ENCODE measurements around the gene A3GALT2.
"Not testable (repeated sequence)": the region's sequence is repeated elsewhere in the genome, so short reads cannot be mapped to it uniquely, and the experiment has no call there.

A3GALT2 gene

DNA sequence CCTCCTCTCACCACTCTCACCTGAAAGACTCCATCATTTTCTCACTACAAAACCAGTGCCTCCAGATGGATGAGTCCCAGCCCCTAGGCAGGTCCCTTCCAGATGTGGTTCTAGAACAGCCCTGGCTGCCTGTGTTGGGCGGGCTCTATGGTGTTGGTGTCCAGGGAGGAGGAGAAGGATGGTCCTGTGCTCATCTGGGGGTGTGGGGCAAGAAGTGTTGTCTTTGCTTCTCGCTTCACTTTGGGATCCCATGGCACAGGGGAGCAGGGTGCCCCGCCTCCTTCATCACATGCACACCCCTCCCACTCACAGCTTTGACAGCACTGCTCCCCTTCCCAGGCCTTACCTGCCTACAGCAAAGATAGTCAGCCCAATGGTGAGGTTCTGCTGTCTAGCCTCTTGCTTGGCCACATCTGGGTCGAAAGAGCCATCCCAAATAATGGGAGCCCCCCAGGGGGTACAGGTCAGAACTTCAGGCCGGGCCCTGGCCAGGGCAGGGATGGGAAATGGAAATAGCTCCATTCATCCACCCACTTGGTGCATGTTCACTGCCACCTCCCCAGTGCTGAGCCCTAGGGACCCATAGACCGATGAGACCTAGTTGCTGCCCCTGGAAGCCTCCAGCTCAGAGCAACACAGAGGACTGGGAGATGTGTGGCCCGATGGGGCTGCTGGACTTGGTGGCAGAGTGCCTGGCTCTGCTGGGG, 9.0 kb downstream of the A3GALT2 start:
- no peak for FAIRE-seq

DNA sequence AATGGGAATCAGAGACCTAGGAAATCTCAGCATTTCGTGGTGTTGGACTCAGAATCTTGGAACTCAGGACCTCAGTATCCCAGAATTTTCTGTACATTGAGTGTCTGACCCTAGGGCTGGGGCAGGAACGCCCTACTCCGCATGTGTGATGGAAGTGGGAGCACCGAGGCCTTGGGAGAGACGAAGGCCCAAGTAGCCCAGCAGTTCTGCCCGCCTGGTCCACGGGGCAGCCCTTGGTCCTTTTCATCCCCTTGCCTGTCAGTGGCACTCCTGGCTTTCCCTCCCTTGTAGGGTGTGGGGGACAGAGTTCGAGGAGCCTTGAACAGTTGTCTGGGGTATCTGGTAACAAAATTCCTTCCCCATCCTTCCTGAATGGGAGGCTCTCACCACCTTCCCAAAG, 10.2 kb downstream of the A3GALT2 start:
- no peak for FAIRE-seq

DNA sequence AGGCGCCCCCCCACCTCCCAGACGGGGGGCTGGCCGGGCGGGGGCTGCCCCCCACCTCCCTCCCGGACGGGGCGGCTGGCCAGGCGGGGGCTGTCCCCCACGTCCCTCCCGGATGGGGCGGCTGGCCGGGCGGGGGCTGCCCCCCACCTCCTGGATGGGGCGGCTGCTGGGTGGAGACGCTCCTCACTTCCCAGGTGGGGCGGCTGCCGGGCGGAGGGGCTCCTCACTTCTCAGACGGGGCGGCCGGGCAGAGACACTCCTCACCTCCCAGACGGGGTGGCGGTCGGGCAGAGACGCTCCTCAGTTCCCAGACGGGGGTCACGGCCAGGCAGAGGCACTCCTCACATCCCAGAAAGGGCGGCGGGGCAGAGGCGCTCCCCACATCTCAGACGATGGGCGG, 11.5 kb downstream of the A3GALT2 start:
- FAIRE-seq = not testable (repeated sequence)

DNA sequence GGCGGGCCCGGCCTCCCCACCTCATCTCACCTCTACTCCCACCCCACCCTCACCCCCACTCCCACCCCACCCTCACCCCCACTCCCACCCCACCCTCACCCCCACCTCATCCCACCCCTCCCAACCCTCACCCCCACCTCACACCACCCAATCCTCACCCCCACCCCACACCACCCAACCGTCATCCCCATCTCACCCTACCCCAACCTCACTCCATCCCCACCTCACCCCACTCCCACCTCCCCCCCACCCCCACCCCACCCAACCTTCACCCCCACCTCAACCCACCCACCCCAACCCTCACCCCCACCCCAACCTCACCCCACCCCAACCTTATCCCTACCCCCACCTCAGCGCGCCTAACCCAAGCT, 13.4 kb downstream of the A3GALT2 start:
- FAIRE-seq = no peak

DNA sequence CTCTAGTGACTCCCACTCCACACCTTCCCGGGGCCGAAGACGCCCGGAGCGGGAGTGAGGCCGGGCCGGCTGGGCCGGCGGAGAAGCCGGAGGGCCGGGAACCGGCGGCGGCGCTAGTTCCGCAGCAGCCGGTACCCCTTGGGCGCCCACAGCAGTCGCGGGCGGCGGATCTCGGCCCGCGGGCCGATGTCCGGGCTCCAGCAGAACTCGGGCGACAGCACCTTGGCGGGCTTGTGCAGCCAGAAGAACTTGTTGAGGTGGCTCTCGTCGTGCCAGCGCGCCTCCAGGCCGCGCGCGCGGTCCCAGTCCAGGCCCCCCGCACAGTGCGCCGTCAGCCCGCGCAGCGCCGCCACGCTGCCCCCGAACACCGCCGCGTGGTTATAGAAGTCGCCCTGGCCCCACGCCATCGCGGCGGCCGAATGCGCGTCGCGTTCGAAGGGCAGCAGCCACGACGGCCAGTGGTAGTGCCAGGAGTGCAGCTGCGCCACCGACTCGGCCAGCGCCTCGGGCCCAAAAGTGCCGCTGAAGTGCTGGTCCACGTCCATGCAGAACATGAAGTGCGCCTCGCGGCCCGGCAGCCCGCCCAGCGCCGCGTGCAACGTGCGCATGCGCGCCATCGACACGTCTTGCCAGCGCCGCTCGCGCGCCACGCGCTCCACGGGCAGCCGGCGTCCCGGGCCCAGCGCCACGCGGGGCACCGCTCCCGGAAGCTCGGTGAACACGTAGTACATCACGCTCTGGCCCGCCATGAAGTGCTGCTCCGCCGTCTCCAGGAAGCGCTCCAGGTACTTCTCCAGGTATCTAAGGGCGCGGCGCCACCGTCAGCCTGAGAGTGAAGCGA, 14.0 kb downstream of the A3GALT2 start:
- no peak for FAIRE-seq

DNA sequence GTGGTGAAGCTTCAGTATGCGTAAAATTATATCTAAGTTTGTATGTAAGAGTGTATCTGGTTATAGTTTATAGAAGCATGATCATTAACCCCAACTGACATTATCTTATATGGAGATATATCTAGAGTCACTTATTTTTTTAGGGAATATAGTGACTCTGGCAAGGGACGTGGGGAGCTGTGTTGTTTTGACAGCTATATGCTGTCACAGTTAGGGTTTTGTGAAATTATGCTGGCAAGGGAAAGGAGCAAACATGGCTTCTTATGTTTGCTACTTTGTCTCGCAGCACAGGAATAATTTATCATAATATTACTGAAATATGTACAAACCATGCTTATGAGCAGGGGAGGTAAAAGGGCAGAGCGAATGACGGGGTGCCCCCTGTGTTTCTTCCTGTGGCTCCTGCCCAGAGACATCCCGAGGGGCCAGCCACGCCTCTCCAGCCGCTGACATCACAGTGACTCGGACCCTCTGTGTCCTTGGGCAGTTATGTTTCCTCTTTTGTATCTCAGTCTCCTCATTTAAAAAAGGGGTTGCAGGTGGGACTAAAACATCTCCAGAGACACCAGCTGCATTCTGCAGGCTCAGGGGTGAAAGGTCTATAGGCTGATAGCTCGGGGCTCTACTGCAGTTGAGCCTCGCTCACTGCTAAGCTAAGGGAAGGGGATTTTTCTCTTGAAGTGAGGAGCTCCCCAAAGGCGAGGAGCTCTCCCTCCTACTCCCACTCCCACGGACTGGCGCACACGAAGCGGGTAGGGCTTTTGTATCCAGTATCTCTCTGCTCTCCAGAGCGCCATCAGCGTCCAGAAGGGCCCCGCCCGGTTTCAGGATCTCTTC, 14.9 kb downstream of the A3GALT2 start:
- no peak for FAIRE-seq

DNA sequence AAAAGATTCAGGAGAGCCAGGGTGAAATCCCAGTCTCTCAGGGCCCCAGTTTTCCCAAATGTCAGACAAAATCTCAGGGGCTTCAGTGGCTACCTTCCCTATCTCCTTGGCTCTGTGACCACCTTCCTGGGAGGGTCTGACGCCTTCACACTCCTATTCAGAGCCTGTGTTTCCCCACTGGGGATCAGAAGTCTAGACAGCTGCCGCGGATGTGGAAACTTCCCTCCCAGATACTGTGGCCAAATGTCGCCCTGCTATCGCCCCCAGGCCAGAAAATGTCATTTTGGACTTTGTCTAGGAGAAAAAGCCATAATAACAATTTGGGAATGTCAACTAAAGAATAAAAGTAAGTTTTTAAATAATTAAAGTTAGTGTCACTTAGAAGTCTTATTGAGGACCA, 15.9 kb downstream of the A3GALT2 start:
- no peak for FAIRE-seq

DNA sequence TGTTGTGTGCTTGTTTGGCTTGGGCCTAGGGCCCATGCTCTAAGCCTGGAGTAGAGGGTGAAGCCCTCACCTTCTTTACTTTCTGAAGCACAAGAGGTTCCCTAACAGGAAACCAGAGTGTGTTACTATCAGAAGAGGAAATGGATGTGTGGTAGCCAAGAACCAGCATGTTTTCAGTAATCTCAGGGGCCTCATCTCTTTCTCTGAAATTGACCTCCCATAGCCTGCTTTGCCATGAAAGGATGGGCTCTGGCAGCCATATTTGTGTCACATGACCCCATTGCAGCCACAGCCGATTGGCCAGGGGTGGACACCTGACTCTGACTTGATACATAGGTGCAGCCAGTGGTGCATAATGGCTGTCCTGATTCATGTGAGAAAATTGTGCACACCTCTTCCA, 18.6 kb downstream of the A3GALT2 start:
- FAIRE-seq = no peak

DNA sequence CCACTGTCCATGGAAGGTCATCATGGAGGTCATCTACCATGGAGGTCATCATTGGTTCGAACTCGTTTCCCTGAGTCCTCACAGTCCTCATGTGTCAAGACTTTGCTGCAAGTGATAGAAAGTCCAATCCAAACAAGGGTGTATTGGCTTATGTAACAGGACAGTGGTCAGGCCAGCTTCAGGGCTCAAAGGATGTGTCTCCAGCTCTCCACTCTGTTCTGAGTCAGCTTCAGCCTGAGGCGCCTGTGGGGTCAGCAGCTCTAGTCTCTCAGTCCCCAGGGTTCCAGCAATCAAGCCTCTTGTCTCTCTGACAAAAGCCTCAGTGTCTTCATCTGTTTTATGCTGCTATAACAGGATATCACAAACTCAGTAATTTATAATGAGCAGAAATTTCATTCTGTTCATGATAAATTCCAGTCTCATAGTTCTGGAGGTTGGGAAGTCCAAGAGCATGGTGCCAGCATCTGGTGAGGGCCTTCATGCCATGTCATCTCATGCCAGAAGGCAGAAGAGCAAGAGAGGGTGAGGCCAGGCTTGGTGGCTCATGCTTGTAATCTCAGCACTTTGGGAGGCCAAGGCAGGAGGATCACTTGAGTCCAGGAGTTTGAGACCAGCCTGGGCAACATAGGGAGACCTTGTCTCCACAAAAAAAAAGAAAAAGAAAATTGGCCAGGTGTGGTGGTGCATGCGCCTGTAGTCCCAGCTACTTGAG, 19.5 kb downstream of the A3GALT2 start:
- no peak for FAIRE-seq

DNA sequence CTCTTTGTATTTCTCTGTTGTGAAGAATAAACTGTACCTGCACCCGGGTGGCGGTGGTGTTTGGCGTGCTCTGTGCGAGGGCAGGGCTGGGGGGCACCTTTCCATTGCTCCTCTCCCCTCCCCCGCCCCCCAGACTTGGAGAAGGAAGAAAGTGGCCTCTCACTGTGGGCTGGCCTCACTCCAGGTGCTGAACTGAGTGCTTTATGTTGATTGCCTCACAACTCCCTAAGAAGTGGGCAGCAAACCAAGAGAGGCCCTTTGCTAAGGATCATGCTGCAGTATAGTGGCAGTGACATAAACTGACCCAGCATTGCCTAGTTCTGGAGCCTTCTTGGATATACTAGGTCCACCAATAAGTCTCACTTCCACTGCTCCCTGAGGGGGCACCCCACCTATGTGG, 20.2 kb downstream of the A3GALT2 start:
- FAIRE-seq = no peak

DNA sequence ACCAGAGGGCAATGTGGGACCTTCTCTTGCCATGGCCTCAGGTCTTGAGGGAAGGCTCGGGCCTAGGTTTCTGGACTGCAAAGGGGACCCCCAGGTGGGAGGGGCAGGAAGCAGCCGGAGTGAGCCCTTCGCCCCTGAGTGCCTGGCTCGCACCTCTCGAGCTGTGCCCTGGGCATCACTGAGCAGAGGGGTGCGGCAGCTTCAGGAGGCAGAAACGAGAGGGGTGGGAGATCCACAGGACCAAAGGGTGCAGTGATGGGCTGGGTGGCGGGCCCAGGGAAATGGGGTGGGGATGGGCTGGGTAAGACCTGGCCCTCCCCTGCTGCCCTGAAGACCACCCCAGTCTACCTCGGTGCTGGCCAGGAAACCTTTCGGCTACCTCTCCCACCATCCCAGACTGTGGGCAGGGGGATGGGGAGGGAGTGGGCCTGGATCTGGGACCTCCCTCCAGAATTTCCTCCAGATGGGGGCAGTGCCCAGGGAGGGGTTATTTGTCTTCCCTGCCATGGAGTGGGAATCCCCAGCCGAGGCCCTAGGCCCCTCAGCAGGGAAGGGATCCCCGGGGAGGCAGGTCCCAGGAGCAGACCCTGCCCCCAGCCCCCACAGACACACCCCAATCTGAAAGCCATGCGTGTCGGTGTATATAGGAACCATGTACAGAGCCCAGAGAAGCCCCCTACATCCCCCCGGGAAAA, 21.3 kb downstream of the A3GALT2 start:
- FAIRE-seq = no peak

DNA sequence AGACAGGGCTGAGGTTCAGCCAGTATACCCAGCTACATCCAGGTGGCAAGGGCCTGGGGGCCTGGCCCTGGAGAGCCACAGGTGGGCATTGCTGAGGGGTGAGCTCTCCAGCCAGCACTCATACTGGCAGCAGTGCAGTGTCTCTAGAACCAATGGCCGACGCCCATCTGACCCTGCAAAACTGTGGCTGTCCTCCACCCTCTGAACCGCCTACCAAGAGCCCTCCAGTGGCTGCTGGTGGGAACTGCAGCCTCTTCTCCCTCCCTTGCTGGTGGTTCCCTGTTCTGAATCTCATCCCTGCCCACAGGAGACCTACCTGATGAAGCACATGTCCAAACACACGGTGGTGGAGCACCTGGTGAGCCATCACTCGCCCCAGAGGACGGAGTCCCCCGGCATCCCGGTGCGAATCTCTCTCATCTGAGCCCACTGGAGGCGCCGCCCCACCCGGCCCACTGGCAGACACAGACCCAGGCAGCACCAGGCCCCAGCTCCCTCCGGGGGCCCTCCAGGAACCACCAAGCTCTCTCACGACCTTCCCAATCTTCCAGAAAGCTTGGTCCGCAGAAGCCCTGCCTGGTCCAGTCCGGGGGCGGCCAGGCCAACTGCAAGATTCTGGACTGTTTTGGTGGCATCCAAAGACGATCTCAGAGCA, 22.1 kb downstream of the A3GALT2 start:
- no peak for FAIRE-seq

DNA sequence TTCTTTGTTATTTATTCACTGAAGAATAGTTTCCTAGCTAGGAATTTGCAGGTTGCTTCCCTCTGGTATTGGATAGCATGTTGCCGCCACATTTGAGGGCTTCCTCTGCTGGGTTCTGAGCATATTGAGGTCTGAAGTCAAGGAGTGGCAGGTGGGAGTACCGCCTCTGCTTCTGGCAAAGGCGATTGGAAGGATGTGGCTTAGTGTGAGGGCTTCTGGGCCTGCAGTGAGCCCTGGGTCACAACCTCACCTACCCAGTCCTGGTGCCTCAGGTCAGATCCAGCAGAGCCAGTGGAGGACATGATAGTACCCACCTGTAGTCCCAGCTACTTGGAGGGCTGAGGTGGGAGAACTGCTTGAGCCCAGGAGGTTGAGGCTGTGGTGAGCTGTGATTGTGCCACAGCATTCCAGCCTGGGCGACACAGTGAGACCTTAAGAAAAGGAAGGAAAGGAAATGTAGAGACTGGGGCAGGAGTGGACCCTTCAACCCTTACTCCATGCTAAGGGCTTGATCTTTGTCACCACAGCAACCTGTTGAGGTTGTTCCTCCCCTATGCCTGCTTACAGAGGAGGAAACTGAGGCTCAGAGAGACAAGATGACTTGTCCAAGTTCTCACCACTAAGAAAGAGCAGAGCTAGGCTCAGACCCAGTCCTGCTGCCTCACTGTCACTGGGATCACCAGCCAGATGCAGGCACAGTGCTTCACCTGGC, 22.8 kb downstream of the A3GALT2 start:
- no peak for FAIRE-seq

DNA sequence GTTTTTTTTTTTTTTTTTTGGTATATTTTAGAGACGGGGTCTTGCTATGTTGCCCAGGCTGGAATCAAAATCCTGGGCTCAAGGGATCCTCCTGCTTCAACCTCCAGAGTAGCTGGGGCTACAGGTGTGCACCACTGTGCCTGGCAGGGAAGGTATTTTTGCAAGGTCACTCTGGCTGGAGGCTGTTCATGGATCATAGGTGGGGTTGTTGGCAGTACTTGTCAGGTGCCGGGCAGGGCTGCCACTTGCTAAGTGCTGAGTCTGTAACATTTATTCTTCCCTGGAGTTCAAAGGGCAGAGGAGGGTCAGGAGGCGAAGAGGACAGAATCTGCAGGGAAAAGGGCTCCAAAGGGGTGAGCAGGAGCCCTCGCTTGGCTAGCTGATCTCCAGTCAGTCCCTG, 24.1 kb downstream of the A3GALT2 start:
- no peak for FAIRE-seq

DNA sequence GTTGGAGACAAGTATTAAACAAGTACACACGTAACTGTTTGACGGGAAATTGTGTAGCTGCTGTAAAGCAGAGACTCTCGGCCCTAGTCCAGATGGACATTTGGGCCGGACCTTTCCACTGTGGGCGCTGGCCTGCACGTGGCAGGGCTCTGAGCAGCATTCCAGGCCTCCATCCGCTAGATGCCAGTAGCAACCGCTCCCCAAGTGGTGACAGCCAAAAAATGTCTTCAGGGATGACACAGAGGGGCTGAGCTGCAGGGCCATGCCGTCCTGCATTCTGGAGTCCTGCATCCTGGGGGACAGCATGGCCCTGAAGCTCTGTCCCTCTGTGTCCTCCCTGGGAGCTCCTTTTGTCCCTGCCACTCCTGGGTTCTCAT, 24.8 kb downstream of the A3GALT2 start:
- no peak for FAIRE-seq

DNA sequence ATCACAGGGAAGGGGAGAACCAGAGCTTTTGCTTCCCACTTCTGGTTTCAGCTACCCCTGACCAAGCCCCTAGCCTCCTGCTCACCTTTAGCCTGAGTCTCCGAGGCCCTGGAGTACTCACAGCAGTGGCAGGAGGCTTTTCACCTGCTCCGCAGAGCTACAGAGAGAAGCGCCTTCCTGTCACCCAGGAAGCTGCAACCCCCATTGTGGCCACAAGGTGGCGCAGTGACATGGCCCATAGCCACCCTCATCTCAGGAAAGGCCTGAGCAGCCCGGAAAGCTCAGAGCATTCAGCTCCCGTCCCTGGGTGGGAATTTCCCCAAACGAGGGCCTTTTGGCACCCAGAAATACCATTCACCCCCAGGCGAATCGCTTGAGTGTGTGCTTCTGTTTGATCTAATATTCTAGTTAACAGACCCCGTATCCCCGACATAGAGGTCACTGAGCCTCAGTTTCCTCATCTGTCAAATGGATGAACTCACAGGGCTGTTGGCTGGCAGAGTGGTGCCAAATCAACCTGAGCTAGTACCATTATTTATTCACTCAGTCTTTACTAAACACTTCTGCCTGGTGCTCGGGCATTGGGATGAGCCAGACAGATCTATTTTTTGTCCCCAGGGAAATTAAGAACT, 25.3 kb downstream of the A3GALT2 start:
- FAIRE-seq = no peak

DNA sequence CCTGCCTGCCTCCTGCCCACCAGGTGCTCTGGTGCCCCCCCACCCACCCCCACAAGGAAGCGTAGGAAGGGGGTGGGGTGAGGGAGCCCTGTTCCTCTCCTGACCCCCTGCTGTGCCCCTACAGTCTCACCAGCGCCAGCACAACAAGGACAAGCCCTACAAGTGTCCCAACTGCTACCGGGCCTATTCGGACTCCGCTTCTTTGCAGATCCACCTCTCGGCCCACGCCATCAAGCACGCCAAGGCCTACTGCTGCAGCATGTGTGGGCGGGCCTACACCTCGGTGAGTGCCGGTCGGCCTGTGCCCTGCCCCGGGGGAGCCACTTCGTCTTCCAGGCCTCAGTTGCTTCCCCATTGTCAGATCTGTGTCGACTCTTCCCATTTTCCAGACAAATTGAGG, 25.9 kb downstream of the A3GALT2 start:
- FAIRE-seq = no peak

DNA sequence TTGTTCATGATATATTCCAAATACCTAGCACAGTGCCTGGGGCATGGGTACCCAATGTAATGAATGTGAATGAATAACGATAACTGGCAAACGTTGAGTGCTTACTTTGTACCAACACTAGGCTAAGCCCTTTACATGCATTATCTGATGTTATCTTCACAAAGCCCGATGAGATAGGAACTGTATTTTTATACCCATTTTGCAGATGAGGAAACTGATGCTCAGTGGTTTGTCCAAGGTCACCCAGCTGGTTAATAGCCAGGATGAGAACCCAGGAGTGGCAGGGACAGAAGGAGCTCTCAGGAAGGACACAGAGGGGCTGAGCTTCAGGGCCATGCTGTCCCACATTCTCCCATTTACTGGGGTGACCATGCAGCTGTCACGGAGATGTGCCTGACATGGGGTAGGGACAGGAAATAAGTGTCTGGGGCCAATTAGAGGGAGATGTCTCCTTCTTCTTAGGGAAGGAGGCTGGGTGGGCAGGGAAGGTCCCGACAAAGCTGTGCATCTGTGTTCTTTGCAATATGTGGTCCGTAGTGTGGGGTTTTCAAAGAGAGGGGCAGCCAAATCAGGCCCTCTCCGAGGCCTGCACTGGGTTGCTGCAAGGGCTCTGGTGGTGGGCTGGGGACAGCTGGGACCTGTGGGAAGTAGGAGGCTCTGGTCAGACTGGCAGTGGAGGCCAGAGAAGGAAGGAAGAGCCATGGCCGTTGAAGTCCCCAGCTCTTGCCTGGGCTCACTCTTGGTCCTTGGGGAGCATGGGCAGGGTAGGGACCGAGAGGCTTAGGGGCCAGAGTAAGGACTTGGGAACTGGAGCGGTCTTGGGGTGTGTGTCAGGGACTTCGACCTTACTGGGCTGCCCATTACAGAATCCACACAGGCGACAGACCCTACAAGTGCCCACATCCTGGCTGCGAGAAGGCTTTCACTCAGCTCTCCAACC, 26.6 kb downstream of the A3GALT2 start:
- FAIRE-seq = no peak

DNA sequence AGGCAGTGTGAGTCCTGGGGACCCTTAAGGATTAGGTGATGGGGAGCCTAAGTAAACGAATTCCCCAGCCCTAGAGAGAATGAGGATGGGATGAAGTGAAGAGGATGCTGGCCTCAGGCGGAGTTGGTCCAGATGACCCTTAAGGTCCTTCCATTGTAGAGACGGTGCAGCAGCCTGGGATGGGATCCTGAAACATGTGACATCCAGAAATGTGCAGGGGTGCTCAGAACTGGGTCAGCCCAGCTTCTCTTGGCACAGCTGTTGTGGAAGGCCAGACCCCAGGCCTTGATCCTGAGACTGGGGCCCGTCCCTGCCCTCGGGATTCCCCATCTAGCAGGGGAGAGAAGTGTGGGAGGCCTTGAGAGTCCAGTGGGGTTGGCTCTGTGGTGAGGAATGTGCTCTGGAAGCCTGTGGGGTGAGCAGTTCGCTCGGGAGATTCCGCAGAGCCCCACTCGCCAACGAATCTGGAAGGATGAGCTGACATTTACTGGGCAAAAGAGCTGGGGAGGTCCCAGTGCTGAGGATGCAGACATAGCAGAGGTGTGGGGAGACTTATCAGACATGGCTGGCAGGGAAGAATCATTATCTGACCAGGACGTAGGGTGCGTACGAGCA, 28.1 kb downstream of the A3GALT2 start:
- no peak for FAIRE-seq

Data from TTC549 (cell line).